GM06990 (cell line): Measurements from ENCODE around the gene FXYD2.

ENCODE experiments used
- DNase-seq: peaks from one replicate; pipeline ENCODE4 v3.0.0-alpha.2; 2011; ENCODE audit not compliant: insufficient read length; ENCODE audit errors: extremely low read depth
- H3K27me3 ChIP-seq: replicated peaks from 2 replicates; pipeline ENCODE4 v1.6.0; 2011; ENCODE audit warnings: low read length; ENCODE audit not compliant: control insufficient read depth, insufficient read depth
- H3K36me3 ChIP-seq: 2 replicates; pipeline ENCODE4 v1.5.1; 2011; ENCODE audit warnings: low read length; ENCODE audit not compliant: control insufficient read depth, insufficient read depth
- H3K4me3 ChIP-seq: replicated peaks from 2 replicates; pipeline ENCODE4 v1.5.1; 2011; ENCODE audit warnings: low read depth, mild to moderate bottlenecking, control low read depth, low read length
- TF ChIP-seq, protein P1 (sequence below): IDR thresholded peaks from 2 replicates; pipeline ENCODE4 v1.5.1; 2011; ENCODE audit warnings: low read length, control low read depth, mild to moderate bottlenecking, inconsistent platforms; ENCODE audit not compliant: insufficient read depth, poor library complexity, severe bottlenecking

Gene FXYD2

DNA sequence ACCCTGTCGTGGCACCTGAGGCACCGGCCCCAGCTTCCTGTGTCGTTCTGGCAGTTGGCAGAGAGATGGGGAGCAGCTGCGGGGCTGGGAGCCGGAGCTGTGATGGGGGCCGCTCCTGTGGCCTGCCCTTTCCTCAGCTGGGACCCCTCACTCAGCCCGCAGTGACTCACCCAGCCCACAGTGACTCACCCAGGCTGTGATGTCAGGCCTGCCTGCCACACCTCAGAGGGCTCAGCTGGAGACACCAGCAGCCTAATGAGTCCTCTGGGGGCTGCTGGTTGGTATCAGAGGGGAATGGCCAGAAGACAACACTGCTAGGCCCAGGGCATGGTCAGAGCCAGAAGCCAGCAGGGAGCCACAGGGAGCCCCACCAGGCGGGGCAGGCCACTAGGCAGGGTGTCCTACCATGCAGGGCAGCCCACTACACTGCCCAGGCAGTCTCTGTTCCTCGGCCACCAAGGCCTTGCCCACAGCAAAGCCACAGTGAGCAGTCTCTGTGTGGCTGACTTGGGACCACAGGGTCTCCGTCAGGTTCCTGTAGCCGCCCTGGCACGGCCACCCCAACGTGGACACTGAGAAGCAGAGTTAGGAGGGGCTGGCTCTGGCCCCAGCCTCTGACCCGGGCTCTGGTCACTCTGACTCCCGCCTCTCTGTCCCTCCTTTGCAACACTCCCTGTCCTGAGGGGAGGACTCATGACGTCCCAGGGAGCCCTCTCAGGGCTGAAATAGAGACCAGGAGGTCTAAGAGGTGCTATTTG lies 4.2 kb upstream of the FXYD2 start:
- no peaks in the 10 kb centered on the region for H3K27me3 ChIP-seq
- no peaks in the 10 kb centered on the region for H3K36me3 ChIP-seq
- TF ChIP-seq, protein P1, sequence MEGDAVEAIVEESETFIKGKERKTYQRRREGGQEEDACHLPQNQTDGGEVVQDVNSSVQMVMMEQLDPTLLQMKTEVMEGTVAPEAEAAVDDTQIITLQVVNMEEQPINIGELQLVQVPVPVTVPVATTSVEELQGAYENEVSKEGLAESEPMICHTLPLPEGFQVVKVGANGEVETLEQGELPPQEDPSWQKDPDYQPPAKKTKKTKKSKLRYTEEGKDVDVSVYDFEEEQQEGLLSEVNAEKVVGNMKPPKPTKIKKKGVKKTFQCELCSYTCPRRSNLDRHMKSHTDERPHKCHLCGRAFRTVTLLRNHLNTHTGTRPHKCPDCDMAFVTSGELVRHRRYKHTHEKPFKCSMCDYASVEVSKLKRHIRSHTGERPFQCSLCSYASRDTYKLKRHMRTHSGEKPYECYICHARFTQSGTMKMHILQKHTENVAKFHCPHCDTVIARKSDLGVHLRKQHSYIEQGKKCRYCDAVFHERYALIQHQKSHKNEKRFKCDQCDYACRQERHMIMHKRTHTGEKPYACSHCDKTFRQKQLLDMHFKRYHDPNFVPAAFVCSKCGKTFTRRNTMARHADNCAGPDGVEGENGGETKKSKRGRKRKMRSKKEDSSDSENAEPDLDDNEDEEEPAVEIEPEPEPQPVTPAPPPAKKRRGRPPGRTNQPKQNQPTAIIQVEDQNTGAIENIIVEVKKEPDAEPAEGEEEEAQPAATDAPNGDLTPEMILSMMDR, result no peak
- H3K4me3 ChIP-seq, result no peak overlapping the region
- DNase-seq, result peak; percentile 59

DNA sequence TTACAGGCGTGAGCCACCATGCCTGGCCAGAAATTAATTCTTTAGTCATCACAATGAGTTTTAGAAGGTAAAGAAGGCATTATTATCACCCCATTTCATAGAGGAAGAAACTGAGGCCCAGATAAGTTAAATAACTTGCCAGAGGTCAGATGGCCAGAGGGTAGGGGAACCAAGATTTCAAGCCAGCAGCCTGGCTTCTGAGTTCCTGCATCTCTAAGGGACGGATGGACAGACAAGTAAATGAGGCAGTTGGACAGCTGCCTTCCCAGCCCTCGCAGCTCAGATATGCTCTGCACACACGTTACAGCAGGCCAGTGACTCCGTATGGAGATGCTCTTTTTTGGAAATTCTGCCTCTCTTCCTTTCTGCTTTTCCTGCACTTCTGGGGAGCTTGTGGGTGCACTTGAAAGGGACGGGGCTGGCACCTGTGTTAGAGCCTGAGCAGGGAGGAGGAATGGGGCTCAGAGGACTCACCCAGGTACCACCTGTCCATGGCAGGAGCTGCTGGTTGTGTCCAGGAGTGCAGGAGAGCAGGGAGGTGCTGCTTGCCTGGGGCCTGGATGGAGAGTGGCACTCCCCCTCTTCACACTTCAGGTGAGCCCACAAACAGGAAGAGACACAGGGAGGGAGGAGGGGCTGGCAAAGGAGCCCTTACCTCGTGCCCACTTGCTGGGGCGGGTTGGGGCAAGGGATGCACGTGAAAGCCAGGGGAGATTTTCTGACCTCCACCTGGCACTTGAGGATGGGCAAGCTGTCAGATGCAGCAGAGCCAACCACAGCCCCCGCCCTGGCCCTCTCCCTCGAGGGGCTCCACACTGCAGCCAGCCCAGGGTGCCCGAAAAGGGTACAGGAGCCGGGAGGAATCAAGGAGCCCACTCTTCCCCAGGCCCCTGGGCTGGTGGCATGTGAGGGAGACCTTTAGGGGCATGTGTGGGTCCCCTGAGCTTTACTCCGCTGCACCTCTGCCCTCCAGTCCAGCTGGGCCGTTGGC lies 3.3 kb upstream of the FXYD2 start:
- Histone ChIP-seq H3K36me3 (no peaks in the 10 kb centered on the region), H3K4me3 (no peak overlapping the region), H3K27me3 (no peaks in the 10 kb centered on the region)
- DNase-seq, result no peak
- TF ChIP-seq, protein P1, result no peak

DNA sequence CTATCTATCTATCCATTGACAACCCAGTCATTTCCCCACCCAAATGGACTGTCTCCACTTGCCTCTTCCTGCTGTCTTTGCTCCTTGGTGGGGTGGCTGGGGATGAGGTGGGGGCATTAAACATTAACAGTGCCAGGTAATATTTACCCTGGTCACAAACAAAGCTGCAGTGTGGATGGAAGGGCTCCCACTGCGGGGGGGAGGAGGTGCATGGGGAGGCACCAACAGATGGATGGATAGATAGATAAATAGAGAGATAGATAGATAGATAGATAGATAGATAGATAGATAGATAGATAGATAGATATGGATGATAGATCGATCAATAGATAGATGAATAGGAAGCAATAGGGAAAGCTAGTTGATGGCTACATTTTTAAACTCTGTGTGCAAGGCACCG lies 2.3 kb upstream of the FXYD2 start:
- H3K27me3 ChIP-seq, result no peaks in the 10 kb centered on the region
- no peak for DNase-seq
- no peaks in the 10 kb centered on the region for H3K36me3 ChIP-seq
- no peak overlapping the region for H3K4me3 ChIP-seq
- TF ChIP-seq, protein P1, result no peak

DNA sequence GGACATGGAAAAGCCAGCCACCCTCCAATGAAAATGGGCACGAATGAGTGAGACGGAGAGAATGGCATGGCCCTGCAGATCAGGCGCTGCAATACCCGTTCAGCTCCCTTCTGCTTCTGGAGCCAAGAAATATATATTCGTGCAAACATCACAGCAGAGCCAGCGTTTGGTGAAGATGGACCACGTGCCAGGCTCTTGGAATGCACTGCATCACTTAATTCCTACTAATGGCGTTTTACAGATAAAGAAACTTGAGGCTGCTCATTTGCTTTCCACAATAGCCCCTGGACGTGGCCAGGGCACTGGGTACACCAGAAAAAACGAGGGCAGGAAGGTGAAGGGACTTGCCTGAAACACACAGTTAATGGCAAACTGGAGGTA lies 1.6 kb upstream of the FXYD2 start:
- TF ChIP-seq, protein P1, result no peak
- no peaks in the 10 kb centered on the region for H3K36me3 ChIP-seq
- H3K27me3 ChIP-seq, result no peaks in the 10 kb centered on the region
- DNase-seq, result no peak
- H3K4me3 ChIP-seq, result no peak overlapping the region

DNA sequence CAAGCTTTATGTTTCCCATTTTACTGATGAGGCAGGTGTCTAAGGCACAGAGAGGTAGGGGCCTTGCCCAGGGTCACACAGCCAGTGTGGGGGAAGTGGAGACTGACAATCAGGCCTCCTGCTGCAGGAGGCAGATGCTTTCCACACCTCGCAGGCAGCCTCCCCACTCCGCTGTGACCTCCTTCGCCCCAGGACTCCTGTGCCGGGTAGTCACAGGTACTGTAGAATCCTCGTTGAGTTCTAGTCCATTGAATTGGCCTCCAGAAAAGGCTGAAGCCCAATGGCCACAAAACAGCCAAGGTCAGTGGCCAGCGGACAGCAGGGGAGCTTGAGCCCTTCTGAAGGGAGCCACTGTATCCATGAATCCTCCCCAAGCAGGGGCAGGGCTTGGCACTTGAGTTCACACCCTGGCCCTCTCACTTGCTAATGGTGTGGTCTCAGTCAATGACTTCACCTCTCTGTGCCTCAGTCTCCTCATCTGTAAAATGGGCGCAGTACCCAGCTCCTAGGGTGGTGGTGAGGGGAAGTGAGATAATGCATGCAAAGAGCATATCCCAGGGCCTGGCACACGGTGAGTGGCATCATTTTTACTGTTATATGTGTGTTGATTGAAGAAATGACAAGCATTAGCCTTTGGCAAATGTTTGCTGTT lies 1.1 kb upstream of the FXYD2 start:
- Histone ChIP-seq H3K27me3 (no peaks in the 10 kb centered on the region), H3K36me3 (no peaks in the 10 kb centered on the region), H3K4me3 (no peak overlapping the region)
- TF ChIP-seq, protein P1, result no peak
- no peak for DNase-seq
